Measurements from ENCODE around the gene FGFR3.

FGFR3 gene

DNA sequence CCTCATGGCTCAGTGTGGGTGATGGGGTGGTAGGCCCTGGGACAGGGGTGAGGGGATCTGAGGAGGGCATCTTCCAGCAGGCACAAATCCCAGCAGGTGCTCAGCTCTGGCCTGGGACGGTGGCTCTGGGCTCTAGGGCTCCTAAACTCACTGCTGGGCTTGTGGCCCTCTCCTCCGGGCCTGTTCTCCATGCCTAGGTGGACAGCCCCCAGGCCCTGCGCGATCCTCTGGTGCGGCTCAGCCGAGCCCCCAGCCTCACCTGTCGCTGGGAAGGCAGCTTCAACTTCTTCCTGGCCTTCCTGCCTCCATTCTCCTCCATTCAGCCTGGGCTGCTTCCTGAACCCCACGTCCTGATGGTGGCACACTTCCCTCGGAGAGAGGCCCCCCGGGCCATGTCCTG lies 19.3 kb upstream of the FGFR3 start:
- no peak overlapping the region for H2AK5ac ChIP-seq (ENCODE audit: low read length)
- no peak overlapping the region for H3K56ac ChIP-seq (ENCODE audit: low read length)
- no peak overlapping the region for H3K27ac ChIP-seq (ENCODE audit: low read depth, low read length)
- H2BK5ac ChIP-seq (ENCODE audit: low read length): no peak overlapping the region
- H3K4ac ChIP-seq (ENCODE audit: low read depth, low read length): no peak overlapping the region
- no peaks in the 10 kb centered on the region for H3K36me3 ChIP-seq (ENCODE audit: control insufficient read depth, insufficient read depth, low read length)
- H3K4me2 ChIP-seq (ENCODE audit: low read length): no peak overlapping the region
- peaks cover 3% of the 10 kb centered on the region for H3K4me1 ChIP-seq (ENCODE audit: control insufficient read depth, low read depth, low read length)
- no peak overlapping the region for H3K18ac ChIP-seq (ENCODE audit: low read length)
- no peak overlapping the region for H3K23ac ChIP-seq (ENCODE audit: low read length)
- no peak overlapping the region for H2BK120ac ChIP-seq (ENCODE audit: low read depth, low read length)
- no peak overlapping the region for H4K5ac ChIP-seq (ENCODE audit: low read length)
- H3K9ac ChIP-seq (ENCODE audit: low read length): no peak overlapping the region
- H3K79me2 ChIP-seq (ENCODE audit: control insufficient read depth, insufficient read depth, low read length): no peaks in the 10 kb centered on the region
- H2BK15ac ChIP-seq (replicated peaks; ENCODE audit: low read depth): no peak overlapping the region
- H4K8ac ChIP-seq (ENCODE audit: low read depth, low read length): no peak overlapping the region
- H3K79me1 ChIP-seq (ENCODE audit: low read length): no peaks in the 10 kb centered on the region
- H3K27me3 ChIP-seq (ENCODE audit: insufficient read depth, low read length, poor library complexity): no peaks in the 10 kb centered on the region
- WGBS (ENCODE audit: extremely low coverage, insufficient coverage, low lambda C conversion rate): no CpG with 5 or more reads among the region's 10 CpGs
- no peak for DNase-seq
- H3K4me3 ChIP-seq (ENCODE audit: low read length): no peak overlapping the region

DNA sequence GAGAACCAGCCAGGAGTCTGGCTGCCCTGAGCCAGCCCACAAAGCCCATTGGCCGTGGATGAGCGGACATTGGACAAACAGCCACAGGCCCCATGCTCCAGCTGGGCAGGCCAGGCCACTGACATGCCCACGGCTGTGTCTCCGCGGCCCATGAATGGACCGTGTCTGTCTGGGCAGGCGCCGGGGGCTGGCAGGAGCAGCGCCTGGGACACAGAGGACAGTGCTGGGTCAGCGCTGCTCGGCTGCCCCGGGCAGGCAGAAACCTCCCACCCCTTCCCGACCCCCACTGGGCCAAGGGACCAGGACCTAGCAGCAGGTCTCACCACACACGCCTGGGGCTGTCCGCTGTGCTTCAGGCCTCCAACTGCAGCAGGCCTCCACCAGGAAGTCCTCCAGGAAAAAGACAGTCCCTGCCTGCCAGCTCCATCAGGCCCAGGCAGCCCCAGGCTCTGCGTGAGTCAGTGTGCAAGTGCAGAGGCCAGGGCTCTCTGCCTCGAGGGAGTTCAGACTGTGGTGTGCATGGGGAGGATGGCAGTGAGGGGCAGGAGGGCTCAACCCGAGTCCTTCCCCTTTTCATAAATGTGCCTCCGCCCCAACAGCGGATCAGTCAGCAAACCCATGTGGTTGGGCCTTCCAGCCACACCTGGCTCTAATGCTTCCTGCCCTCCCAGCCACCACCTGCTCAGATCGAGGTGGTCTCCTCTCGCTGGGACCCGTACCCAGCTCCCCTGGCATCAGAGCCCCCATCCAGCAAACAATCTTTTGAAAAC lies 17.2 kb upstream of the FGFR3 start:
- no peak overlapping the region for H3K9ac ChIP-seq (ENCODE audit: low read length)
- H3K4me3 ChIP-seq (ENCODE audit: low read length): no peak overlapping the region
- H3K79me1 ChIP-seq (ENCODE audit: low read length): no peaks in the 10 kb centered on the region
- no peak for DNase-seq
- no peak overlapping the region for H3K18ac ChIP-seq (ENCODE audit: low read length)
- H3K56ac ChIP-seq (ENCODE audit: low read length): no peak overlapping the region
- H3K27me3 ChIP-seq (ENCODE audit: insufficient read depth, low read length, poor library complexity): no peaks in the 10 kb centered on the region
- no peak overlapping the region for H2BK120ac ChIP-seq (ENCODE audit: low read depth, low read length)
- H4K5ac ChIP-seq (ENCODE audit: low read length): no peak overlapping the region
- no peak overlapping the region for H3K23ac ChIP-seq (ENCODE audit: low read length)
- no peaks in the 10 kb centered on the region for H3K79me2 ChIP-seq (ENCODE audit: control insufficient read depth, insufficient read depth, low read length)
- H2BK5ac ChIP-seq (ENCODE audit: low read length): no peak overlapping the region
- H3K4ac ChIP-seq (ENCODE audit: low read depth, low read length): no peak overlapping the region
- peaks cover 3% of the 10 kb centered on the region for H3K4me1 ChIP-seq (ENCODE audit: control insufficient read depth, low read depth, low read length)
- H2AK5ac ChIP-seq (ENCODE audit: low read length): no peak overlapping the region
- H3K27ac ChIP-seq (ENCODE audit: low read depth, low read length): no peak overlapping the region
- no peak overlapping the region for H2BK15ac ChIP-seq (replicated peaks; ENCODE audit: low read depth)
- no peak overlapping the region for H4K8ac ChIP-seq (ENCODE audit: low read depth, low read length)
- H3K36me3 ChIP-seq (ENCODE audit: control insufficient read depth, insufficient read depth, low read length): no peaks in the 10 kb centered on the region
- H3K4me2 ChIP-seq (ENCODE audit: low read length): no peak overlapping the region
- no CpG with 5 or more reads among the region's 23 CpGs for WGBS (ENCODE audit: extremely low coverage, insufficient coverage, low lambda C conversion rate)

DNA sequence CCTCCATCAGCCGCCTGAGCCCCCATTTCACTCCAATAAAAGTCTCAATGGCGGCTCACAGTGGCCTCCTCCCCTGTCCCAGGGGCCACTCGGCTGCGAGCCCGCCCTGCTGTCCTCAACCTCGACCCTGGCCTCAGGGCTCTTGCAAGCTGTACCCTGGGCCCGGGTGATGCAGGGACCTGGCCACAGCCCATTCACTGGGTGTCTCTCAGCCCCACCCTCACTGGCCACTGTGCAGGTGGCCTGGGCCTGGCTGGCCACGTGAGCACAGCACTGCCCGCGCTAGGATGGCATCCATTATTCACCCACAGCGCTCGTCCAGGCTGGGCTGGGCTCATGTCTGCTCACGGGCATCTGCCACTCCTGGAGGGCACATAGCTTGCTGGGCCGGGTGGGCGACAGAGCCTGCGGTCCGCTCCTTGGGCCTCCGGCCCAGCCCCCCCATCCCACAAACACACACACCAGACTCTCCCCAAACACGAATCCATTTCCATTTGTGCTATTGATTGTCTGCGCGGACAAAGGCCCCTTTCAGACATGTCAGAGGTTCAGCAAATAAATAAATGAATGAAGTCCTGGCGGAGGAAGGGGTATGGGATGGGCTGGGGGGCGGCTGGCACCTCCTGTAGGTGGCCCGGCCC lies 16.5 kb upstream of the FGFR3 start:
- no peak overlapping the region for H3K9ac ChIP-seq (ENCODE audit: low read length)
- no peak overlapping the region for H4K5ac ChIP-seq (ENCODE audit: low read length)
- no peak overlapping the region for H3K27ac ChIP-seq (ENCODE audit: low read depth, low read length)
- H3K18ac ChIP-seq (ENCODE audit: low read length): no peak overlapping the region
- H3K79me2 ChIP-seq (ENCODE audit: control insufficient read depth, insufficient read depth, low read length): no peaks in the 10 kb centered on the region
- H3K56ac ChIP-seq (ENCODE audit: low read length): no peak overlapping the region
- H3K4me3 ChIP-seq (ENCODE audit: low read length): no peak overlapping the region
- DNase-seq: no peak
- no peaks in the 10 kb centered on the region for H3K79me1 ChIP-seq (ENCODE audit: low read length)
- no CpG with 5 or more reads among the region's 24 CpGs for WGBS (ENCODE audit: extremely low coverage, insufficient coverage, low lambda C conversion rate)
- no peak overlapping the region for H4K8ac ChIP-seq (ENCODE audit: low read depth, low read length)
- H3K4me2 ChIP-seq (ENCODE audit: low read length): no peak overlapping the region
- H3K4ac ChIP-seq (ENCODE audit: low read depth, low read length): no peak overlapping the region
- no peak overlapping the region for H2BK15ac ChIP-seq (replicated peaks; ENCODE audit: low read depth)
- H3K36me3 ChIP-seq (ENCODE audit: control insufficient read depth, insufficient read depth, low read length): no peaks in the 10 kb centered on the region
- H3K23ac ChIP-seq (ENCODE audit: low read length): no peak overlapping the region
- peaks cover 3% of the 10 kb centered on the region for H3K4me1 ChIP-seq (ENCODE audit: control insufficient read depth, low read depth, low read length)
- no peaks in the 10 kb centered on the region for H3K27me3 ChIP-seq (ENCODE audit: insufficient read depth, low read length, poor library complexity)
- H2AK5ac ChIP-seq (ENCODE audit: low read length): no peak overlapping the region
- H2BK5ac ChIP-seq (ENCODE audit: low read length): no peak overlapping the region
- no peak overlapping the region for H2BK120ac ChIP-seq (ENCODE audit: low read depth, low read length)

DNA sequence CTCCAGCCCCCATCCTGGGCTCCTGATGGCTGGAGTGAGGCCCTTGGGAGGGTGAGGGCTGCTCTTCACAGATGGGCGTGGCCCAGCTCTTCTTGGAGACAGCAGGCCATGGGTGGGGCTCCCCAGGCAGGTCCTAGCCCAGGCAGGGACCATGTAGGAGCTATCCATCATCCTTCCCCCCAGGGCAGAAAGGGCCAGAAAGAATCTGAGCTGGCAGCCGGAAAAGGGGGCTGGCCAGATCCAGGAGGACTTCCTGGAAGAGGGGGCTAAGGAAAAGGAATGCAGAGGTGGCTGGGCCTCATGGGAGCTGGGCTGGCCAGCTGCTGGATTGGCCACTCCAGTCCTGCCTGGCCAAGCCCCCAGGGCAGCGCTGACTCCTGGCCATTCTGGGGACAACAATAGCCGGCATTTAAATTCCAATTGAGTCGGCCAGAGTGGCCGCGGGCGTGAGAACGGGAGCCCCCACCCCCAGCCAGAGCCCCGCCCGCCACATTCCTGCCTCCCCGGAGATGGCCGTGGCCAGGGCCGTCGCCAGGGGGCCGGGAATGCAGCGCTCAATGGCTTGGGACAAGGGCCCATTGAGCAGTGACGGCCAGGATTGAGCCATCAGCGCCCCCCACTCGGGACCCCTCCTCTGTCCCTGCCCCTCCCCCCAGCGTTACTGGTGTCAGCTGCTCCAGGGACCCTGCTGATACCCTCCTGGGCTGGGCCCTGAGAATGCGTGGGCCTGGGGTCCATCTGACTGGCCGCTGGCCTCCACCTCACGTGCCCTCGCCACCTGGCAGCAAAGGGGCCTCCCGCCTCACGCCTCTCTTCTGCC lies 15.1 kb upstream of the FGFR3 start:
- no CpG with 5 or more reads among the region's 27 CpGs for WGBS (ENCODE audit: extremely low coverage, insufficient coverage, low lambda C conversion rate)
- Histone ChIP-seq H3K4me3 (ENCODE audit: low read length) (no peak overlapping the region), H3K27ac (ENCODE audit: low read depth, low read length) (no peak overlapping the region)

DNA sequence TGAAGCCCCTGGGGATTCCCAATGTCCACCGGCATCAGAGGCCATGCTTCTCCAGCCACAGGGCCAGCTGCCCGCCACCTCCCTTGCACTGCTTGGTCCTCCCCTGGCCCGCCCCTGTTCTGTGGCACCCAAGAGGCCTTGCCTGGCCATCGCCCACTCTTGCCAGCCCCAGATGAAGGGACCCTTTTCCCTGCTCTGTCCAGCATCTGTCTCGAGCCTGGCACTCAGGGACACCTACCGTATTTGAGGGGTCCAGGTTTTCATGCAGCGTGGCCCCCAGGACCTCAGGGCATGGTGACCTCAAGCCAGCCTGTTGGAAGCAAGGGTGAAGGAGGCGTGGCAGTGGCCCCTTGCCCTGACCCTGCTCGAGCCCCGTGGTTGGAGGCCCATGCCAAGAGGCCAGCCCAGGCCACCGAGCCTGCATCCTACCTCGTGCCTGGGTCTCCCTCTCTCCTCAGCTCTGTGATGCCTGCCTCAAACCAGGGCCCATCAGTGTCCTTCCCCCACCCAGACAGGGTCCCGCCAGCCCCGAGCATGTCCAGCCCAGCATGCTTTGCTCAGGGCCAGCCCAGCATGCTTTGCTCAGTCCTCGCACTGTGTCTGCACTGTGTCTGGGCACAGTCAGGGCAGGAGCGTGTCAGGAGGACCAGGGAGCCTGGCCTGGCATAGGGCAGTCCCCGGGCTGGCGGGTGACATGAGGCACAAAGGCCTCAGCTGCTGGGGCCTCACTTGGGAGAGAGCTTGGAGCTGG lies 14.3 kb upstream of the FGFR3 start:
- Histone ChIP-seq H3K18ac (ENCODE audit: low read length) (no peak overlapping the region), H3K4me1 (ENCODE audit: control insufficient read depth, low read depth, low read length) (peaks cover 3% of the 10 kb centered on the region), H2BK15ac (replicated peaks; ENCODE audit: low read depth) (no peak overlapping the region), H3K23ac (ENCODE audit: low read length) (no peak overlapping the region), H3K36me3 (ENCODE audit: control insufficient read depth, insufficient read depth, low read length) (no peaks in the 10 kb centered on the region), H3K79me1 (ENCODE audit: low read length) (no peaks in the 10 kb centered on the region), H3K4ac (ENCODE audit: low read depth, low read length) (no peak overlapping the region), H2BK5ac (ENCODE audit: low read length) (no peak overlapping the region), H2AK5ac (ENCODE audit: low read length) (peak overlapping the region; percentile 92), H3K27ac (ENCODE audit: low read depth, low read length) (no peak overlapping the region), H3K4me3 (ENCODE audit: low read length) (no peak overlapping the region), H4K8ac (ENCODE audit: low read depth, low read length) (no peak overlapping the region), H3K79me2 (ENCODE audit: control insufficient read depth, insufficient read depth, low read length) (no peaks in the 10 kb centered on the region), H3K4me2 (ENCODE audit: low read length) (no peak overlapping the region), H4K5ac (ENCODE audit: low read length) (no peak overlapping the region), H3K56ac (ENCODE audit: low read length) (peak overlapping the region; percentile 65), H2BK120ac (ENCODE audit: low read depth, low read length) (no peak overlapping the region), H3K9ac (ENCODE audit: low read length) (no peak overlapping the region), H3K27me3 (ENCODE audit: insufficient read depth, low read length, poor library complexity) (no peaks in the 10 kb centered on the region)
- no CpG with 5 or more reads among the region's 18 CpGs for WGBS (ENCODE audit: extremely low coverage, insufficient coverage, low lambda C conversion rate)
- no peak for DNase-seq

More for the DNA sequence above, 15.1 kb upstream of the FGFR3 start:
- H3K4ac ChIP-seq (ENCODE audit: low read depth, low read length): no peak overlapping the region
- H4K8ac ChIP-seq (ENCODE audit: low read depth, low read length): no peak overlapping the region
- H3K4me1 ChIP-seq (ENCODE audit: control insufficient read depth, low read depth, low read length): peaks cover 3% of the 10 kb centered on the region
- no peak overlapping the region for H4K5ac ChIP-seq (ENCODE audit: low read length)
- no peak overlapping the region for H2AK5ac ChIP-seq (ENCODE audit: low read length)
- H3K27me3 ChIP-seq (ENCODE audit: insufficient read depth, low read length, poor library complexity): no peaks in the 10 kb centered on the region
- DNase-seq: peak; percentile 94
- H3K79me1 ChIP-seq (ENCODE audit: low read length): no peaks in the 10 kb centered on the region
- H3K56ac ChIP-seq (ENCODE audit: low read length): peak overlapping the region; percentile 65
- H2BK120ac ChIP-seq (ENCODE audit: low read depth, low read length): no peak overlapping the region
- H2BK5ac ChIP-seq (ENCODE audit: low read length): no peak overlapping the region
- H3K79me2 ChIP-seq (ENCODE audit: control insufficient read depth, insufficient read depth, low read length): no peaks in the 10 kb centered on the region
- H3K4me2 ChIP-seq (ENCODE audit: low read length): no peak overlapping the region
- H3K23ac ChIP-seq (ENCODE audit: low read length): no peak overlapping the region
- no peak overlapping the region for H3K9ac ChIP-seq (ENCODE audit: low read length)
- no peak overlapping the region for H2BK15ac ChIP-seq (replicated peaks; ENCODE audit: low read depth)
- no peaks in the 10 kb centered on the region for H3K36me3 ChIP-seq (ENCODE audit: control insufficient read depth, insufficient read depth, low read length)
- no peak overlapping the region for H3K18ac ChIP-seq (ENCODE audit: low read length)

Data from mesendoderm (in vitro differentiated cells).